Inflammatory macrophage (primary cell): Measurements from ENCODE around the gene NDUFV2.
"Not testable (repeated sequence)": the region's sequence is repeated elsewhere in the genome, so short reads cannot be mapped to it uniquely, and the experiment has no call there.

Experiments used
- DNase-seq, 2 donors: peaks; one replicate each; pipeline ENCODE4 v3.0.0-alpha.2; 2020 to 2022
- total RNA-seq, 18 experiments: gene quantifications; one replicate each; lab custom pipeline; 2026; ENCODE audit warnings: mixed read lengths in 6 of 18, inconsistent platforms in 2 of 18; lab: John Stamatoyannopoulos, UW

Gene NDUFV2
- total RNA-seq = 1.1 to 13.6 (median 3.8) reads per million in 18 experiments

- DNase-seq = peak; percentile 97
Observed at GRCh38 chr18:9102508-9103375, at the start of gene NDUFV2. Gene NDUFV2 (plus strand): TSS chr18:9102699. CDS start chr18:9102744, 45 bp downstream.

GRCh38 chr18:9053814-9054213 is 48.7 kb upstream of the NDUFV2 start:
- no peak for DNase-seq

GRCh38 chr18:9055185-9055584 is 47.3 kb upstream of the NDUFV2 start:
- DNase-seq = peak in 1 of 2 donors; percentile 48

- no peak for DNase-seq
Observed at GRCh38 chr18:9055626-9056025, 46.9 kb upstream of the NDUFV2 start.

GRCh38 chr18:9057646-9058045 is 44.9 kb upstream of the NDUFV2 start:
- DNase-seq = no peak

- no peak for DNase-seq
Observed at GRCh38 chr18:9058406-9058805, 44.1 kb upstream of the NDUFV2 start.

- DNase-seq = peak in 1 of 2 donors; percentile 53
Observed at GRCh38 chr18:9062418-9062751, 40.1 kb upstream of the NDUFV2 start.

GRCh38 chr18:9065864-9066263 is 36.6 kb upstream of the NDUFV2 start:
- no peak for DNase-seq

- no peak for DNase-seq
Observed at GRCh38 chr18:9066358-9066757, 36.1 kb upstream of the NDUFV2 start.

GRCh38 chr18:9066817-9067306 is 35.6 kb upstream of the NDUFV2 start:
- DNase-seq = peak; percentile 69 to 84

GRCh38 chr18:9067823-9068222 is 34.7 kb upstream of the NDUFV2 start:
- DNase-seq = no peak

GRCh38 chr18:9068346-9068745 is 34.2 kb upstream of the NDUFV2 start:
- no peak for DNase-seq

- peak; percentile 76 to 87 for DNase-seq
Observed at GRCh38 chr18:9069601-9070000, 32.9 kb upstream of the NDUFV2 start.

GRCh38 chr18:9070212-9070611 is 32.3 kb upstream of the NDUFV2 start:
- DNase-seq = no peak

GRCh38 chr18:9079818-9080528 is 22.5 kb upstream of the NDUFV2 start:
- DNase-seq = peak in 1 of 2 donors; percentile 56

GRCh38 chr18:9081940-9082339 is 20.6 kb upstream of the NDUFV2 start:
- DNase-seq = peak in 1 of 2 donors; percentile 33

- peak; percentile 33 to 63 for DNase-seq
Observed at GRCh38 chr18:9082711-9083510, 19.6 kb upstream of the NDUFV2 start.

GRCh38 chr18:9086015-9086414 is 16.5 kb upstream of the NDUFV2 start:
- no peak for DNase-seq

GRCh38 chr18:9086624-9087023 is 15.9 kb upstream of the NDUFV2 start:
- DNase-seq = no peak

GRCh38 chr18:9087144-9087543 is 15.4 kb upstream of the NDUFV2 start:
- DNase-seq = no peak

- DNase-seq = no peak
Observed at GRCh38 chr18:9088252-9088651, 14.2 kb upstream of the NDUFV2 start.

GRCh38 chr18:9088727-9089126 is 13.8 kb upstream of the NDUFV2 start:
- DNase-seq = not testable (repeated sequence)

GRCh38 chr18:9090578-9090977 is 11.9 kb upstream of the NDUFV2 start:
- no peak for DNase-seq
